HCT116 (cell line): ENCODE measurements around the gene AP3B1. TPM values are rescaled to one million over a fixed set of nuclear protein-coding genes. Genes with fewer than 3 reads are reported as not detected.

Source experiments
- ATAC-seq: fragments of 200-7000 bp; cut with Tn5 transposase; 2 replicates; pipeline ENCODE4 v1.9.1; 2020; ENCODE audit warnings: mild to moderate bottlenecking, moderate library complexity
- BruUV-seq: library from RNA; stranded (reverse); fragments of 400-500 nt; replicated peaks from 2 replicates; lab custom pipeline; 2021; lab: Mats Ljungman, UMichigan
- CTCF ChIA-PET: fragments of 300-600 bp; sonication (Branson Sonifier 250); formaldehyde crosslinking; loops from one replicate; lab custom pipeline; 2021; ENCODE audit warnings: antibody characterized with exemption; lab: Charles Lee
- POLR2A ChIA-PET: fragments of 300-600, 350-600 bp; sonication (Branson Sonifier 250); formaldehyde crosslinking; loops from one replicate; lab custom pipeline; 2021; ENCODE audit warnings: antibody characterized with exemption; lab: Charles Lee
- RAD21 ChIA-PET, 2 experiments: fragments of 300-600 bp; sonication (Branson Sonifier 250); formaldehyde crosslinking; loops; one replicate each; lab custom pipeline; 2023; ENCODE audit warnings: low total read pairs in 2 of 2; ENCODE audit not compliant: uncharacterized antibody in 2 of 2, unreplicated experiment in 2 of 2, low non-redundant PET in 1 of 2; lab: Charles Lee
- DNase-seq: peaks from one replicate; pipeline ENCODE4 v3.0.0-alpha.2; 2010; ENCODE audit warnings: low read depth, low spot score
- H2AFZ ChIP-seq: fragments of 200-600 bp; shearing (Covaris generic), sonication (generic); 2 replicates; pipeline ENCODE4 v1.6.1; 2017; ENCODE audit warnings: low read depth, mixed run types, mixed read lengths, antibody characterized with exemption, low read length; ENCODE audit not compliant: poor library complexity, severe bottlenecking
- H3K27ac ChIP-seq: 2 replicates; pipeline ENCODE4 v1.5.1; 2012; ENCODE audit warnings: low read depth, low read length
- H3K27me3 ChIP-seq: fragments of 200-600 bp; sonication (generic); 2 replicates; pipeline ENCODE4 v1.6.1; 2016; ENCODE audit warnings: mixed run types, low read length, mixed read lengths; ENCODE audit not compliant: insufficient read depth
- H3K36me3 ChIP-seq, 2 experiments: fragments of 200-500 bp in 1 of 2; fragments of 200-600 bp in 1 of 2; sonication (Bioruptor generic) in 1 of 2; sonication (generic) in 1 of 2; 2 replicates each; pipeline versions ENCODE4 v1.5.1 to v1.6.1; 2014 to 2016; ENCODE audit warnings: low read length in 2 of 2, inconsistent platforms in 1 of 2, mixed read lengths in 1 of 2, mixed run types in 1 of 2; ENCODE audit not compliant: insufficient read depth in 2 of 2, control insufficient read depth in 1 of 2
- H3K4me1 ChIP-seq, 2 experiments: fragments of 200-600 bp in 1 of 2; sonication (generic) in 1 of 2; 2 replicates each; pipeline versions ENCODE4 v1.5.1 to v1.6.1; 2012 to 2017; ENCODE audit warnings: low read length in 2 of 2, inconsistent platforms in 1 of 2, mild to moderate bottlenecking in 1 of 2, mixed read lengths in 1 of 2, mixed run types in 1 of 2, moderate library complexity in 1 of 2; ENCODE audit not compliant: insufficient read depth in 2 of 2, control insufficient read depth in 1 of 2
- H3K4me2 ChIP-seq: fragments of 200-600 bp; sonication (generic); 2 replicates; pipeline ENCODE4 v1.6.1; 2017; ENCODE audit warnings: mixed run types, low read length, mixed read lengths
- H3K4me3 ChIP-seq, 2 experiments: fragments of 200-600 bp in 1 of 2; sonication (generic) in 1 of 2; replicated peaks in 1 of 2; 2 replicates each; pipeline ENCODE4 v1.5.1; 2011 to 2016; ENCODE audit warnings: low read length in 2 of 2, control low read depth in 1 of 2, low read depth in 1 of 2, mild to moderate bottlenecking in 1 of 2, mixed read lengths in 1 of 2, mixed run types in 1 of 2
- H3K79me2 ChIP-seq: fragments of 200-600 bp; sonication (generic); 2 replicates; pipeline ENCODE4 v1.6.1; 2017; ENCODE audit warnings: mild to moderate bottlenecking, mixed run types, low read length, moderate library complexity, mixed read lengths; ENCODE audit not compliant: insufficient read depth
- H3K9ac ChIP-seq: fragments of 200-600 bp; sonication (generic); 2 replicates; pipeline ENCODE4 v1.6.1; 2016; ENCODE audit warnings: low read length, mixed read lengths
- H3K9me2 ChIP-seq: fragments of 200-600 bp; sonication (generic), shearing (Covaris generic); 2 replicates; pipeline ENCODE4 v1.6.1; 2017; ENCODE audit warnings: mixed run types, mild to moderate bottlenecking, moderate library complexity; ENCODE audit not compliant: insufficient read depth
- H3K9me3 ChIP-seq, 2 experiments: fragments of 200-500 bp in 1 of 2; fragments of 200-600 bp in 1 of 2; sonication (Bioruptor generic) in 1 of 2; sonication (generic) in 1 of 2; 2 replicates each; pipeline ENCODE4 v1.6.1; 2014 to 2017; ENCODE audit warnings: low read length in 2 of 2, mixed read lengths in 2 of 2, inconsistent platforms in 1 of 2, low read depth in 1 of 2, mild to moderate bottlenecking in 1 of 2, mixed run types in 1 of 2, moderate library complexity in 1 of 2; ENCODE audit not compliant: control insufficient read depth in 1 of 2, insufficient read depth in 1 of 2
- H4K20me1 ChIP-seq: fragments of 200-600 bp; sonication (generic), shearing (Covaris generic); 2 replicates; pipeline ENCODE4 v1.6.1; 2017; ENCODE audit warnings: mixed run types, mild to moderate bottlenecking, moderate library complexity; ENCODE audit not compliant: insufficient read depth
- CBX3 ChIP-seq: IDR thresholded peaks from 2 replicates; pipeline ENCODE4 v1.6.1; 2012; ENCODE audit warnings: low read depth
- CEBPB ChIP-seq: IDR thresholded peaks from 2 replicates; pipeline ENCODE4 v1.6.1; 2012; ENCODE audit warnings: low read depth
- CTCF ChIP-seq, 3 experiments: fragments of 200-600 bp in 1 of 3; sonication (generic) in 1 of 3; IDR thresholded peaks in 2 of 3; conservative IDR thresholded peaks in 1 of 3; 2 replicates each; pipeline ENCODE4 v1.5.1; 2012 to 2017; ENCODE audit warnings: low read depth in 2 of 3, low read length in 2 of 3, antibody characterized with exemption in 1 of 3, borderline replicate concordance in 1 of 3, control low read depth in 1 of 3, mild to moderate bottlenecking in 1 of 3, mixed read lengths in 1 of 3, mixed run types in 1 of 3, moderate library complexity in 1 of 3; ENCODE audit not compliant: insufficient read depth in 1 of 3
- EGR1 ChIP-seq: IDR thresholded peaks from 2 replicates; pipeline ENCODE4 v1.6.1; 2012; ENCODE audit warnings: low read depth
- ELF1 ChIP-seq: IDR thresholded peaks from 2 replicates; pipeline ENCODE4 v1.6.1; 2012; ENCODE audit warnings: low read depth, borderline replicate concordance
- EZH2 ChIP-seq: fragments of 200-600 bp; sonication (generic); IDR thresholded peaks from 2 replicates; pipeline ENCODE4 v1.6.1; 2017; ENCODE audit warnings: antibody characterized with exemption, mixed run types
- EZH2phosphoT487 ChIP-seq: fragments of 200-600 bp; IDR thresholded peaks from 2 replicates; pipeline ENCODE4 v1.6.1; 2018; ENCODE audit warnings: antibody characterized with exemption, borderline replicate concordance
- MAX ChIP-seq: IDR thresholded peaks from 2 replicates; pipeline ENCODE4 v1.6.1; 2012
- POLR2A ChIP-seq: IDR thresholded peaks from 2 replicates; pipeline ENCODE4 v1.7.0; 2011; ENCODE audit warnings: borderline replicate concordance; ENCODE audit not compliant: insufficient read depth, insufficient read length; ENCODE audit errors: extremely low read depth
- POLR2AphosphoS5 ChIP-seq: IDR thresholded peaks from 2 replicates; pipeline ENCODE4 v1.6.1; 2011; ENCODE audit warnings: mild to moderate bottlenecking, low read depth, low read length, moderate library complexity
- REST ChIP-seq: IDR thresholded peaks from 2 replicates; pipeline ENCODE4 v1.6.1; 2012; ENCODE audit warnings: low read depth
- SIN3A ChIP-seq: IDR thresholded peaks from 2 replicates; pipeline ENCODE4 v1.6.1; 2012; ENCODE audit warnings: low read depth
- SP1 ChIP-seq: IDR thresholded peaks from 2 replicates; pipeline ENCODE4 v1.6.1; 2012; ENCODE audit warnings: low read depth
- SRF ChIP-seq: IDR thresholded peaks from 2 replicates; pipeline ENCODE4 v1.6.1; 2012; ENCODE audit warnings: low read depth
- YY1 ChIP-seq: IDR thresholded peaks from 2 replicates; pipeline ENCODE4 v1.6.1; 2011; ENCODE audit warnings: low read length, low read depth, moderate library complexity, mild to moderate bottlenecking; ENCODE audit not compliant: insufficient replicate concordance; ENCODE audit errors: extremely low read depth
- ZBTB33 ChIP-seq: IDR thresholded peaks from 2 replicates; pipeline ENCODE4 v1.6.1; 2011; ENCODE audit warnings: mild to moderate bottlenecking, low read length, moderate library complexity; ENCODE audit not compliant: insufficient replicate concordance; ENCODE audit errors: extremely low read depth
- intact Hi-C: fragments of 100-400 bp; cut with micrococcal nuclease; formaldehyde crosslinking; loops from 2 replicates; pipeline ENCODE4 v1.10.0; 2022
- total RNA-seq: library from RNA; stranded (reverse); gene quantifications from one replicate; pipeline ENCODE4 v1.2.1, GENCODE V29; 2021; ENCODE audit not compliant: unreplicated experiment

The AP3B1 gene
- total RNA-seq, 1 experiment from 2014 or later: 54.5 TPM

- H3K36me3 ChIP-seq: no peaks in the 10 kb centered on the region
- H3K79me2 ChIP-seq: no peaks in the 10 kb centered on the region
- ChIA-PET POLR2A (no interaction called here), CTCF (no interaction called here), RAD21 (no interaction called here)
- intact Hi-C loops: no loop called here
- DNase-seq (no peak), ATAC-seq (no peak)
- no peaks in the 10 kb centered on the region for H3K9me2 ChIP-seq
- no TSS peak for BruUV-seq
- H3K27ac ChIP-seq: no peak overlapping the region
- peak overlapping the region; percentile 51 for H2AFZ ChIP-seq
- no peak overlapping the region for H3K9ac ChIP-seq
- no peaks in the 10 kb centered on the region for H3K4me1 ChIP-seq
- H3K4me3 ChIP-seq: no peak overlapping the region
- no peak overlapping the region for H3K4me2 ChIP-seq
- no peaks in the 10 kb centered on the region for H3K27me3 ChIP-seq
- no peaks in the 10 kb centered on the region for H3K9me3 ChIP-seq
- H4K20me1 ChIP-seq: no peaks in the 10 kb centered on the region
- TF ChIP-seq POLR2AphosphoS5 (no peak), POLR2A (no peak), SIN3A (no peak), YY1 (no peak), EZH2 (no peak), EZH2phosphoT487 (no peak), CBX3 (no peak), EGR1 (no peak), SRF (no peak), CTCF (IDR thresholded peaks at IDR 0.05 in 2 of 3, conservative IDR thresholded peaks at IDR 0.05 in 1 of 3; ENCODE audit: borderline replicate concordance in 1 of 3, insufficient read depth in 1 of 3, low read depth in 2 of 3, low read length in 2 of 3) (no peak), REST (no peak), ZBTB33 (no peak), CEBPB (no peak), SP1 (no peak), MAX (no peak), ELF1 (no peak)
Measured at GRCh38 chr5:78327761-78328510, 33.4 kb upstream of the AP3B1 start.
